GM19395 (cell line): Measurements from ENCODE around the gene PRPS1L1.
A peak's percentile ranks its signal among the peaks of the same experiment; 100 is the strongest.

Source experiments
- ATAC-seq: cut with Tn5 transposase; IDR thresholded peaks from one replicate; pipeline ENCODE4 v1.9.1; 2021; ENCODE audit warnings: mild to moderate bottlenecking, moderate library complexity; ENCODE audit not compliant: unreplicated experiment

The PRPS1L1 gene

GRCh38 chr7:18027628-18028027, at the start of gene PRPS1L1:
Gene PRPS1L1, minus strand, starts transcription at chr7:18027846.
- no peak for ATAC-seq

- ATAC-seq: no peak
Measured at GRCh38 chr7:18076461-18076860, 48.8 kb upstream of the PRPS1L1 start.

GRCh38 chr7:18068745-18069144, 41.1 kb upstream of the PRPS1L1 start:
- no peak for ATAC-seq

GRCh38 chr7:18064242-18064838, 36.7 kb upstream of the PRPS1L1 start:
- ATAC-seq: peak; percentile 73

DNA sequence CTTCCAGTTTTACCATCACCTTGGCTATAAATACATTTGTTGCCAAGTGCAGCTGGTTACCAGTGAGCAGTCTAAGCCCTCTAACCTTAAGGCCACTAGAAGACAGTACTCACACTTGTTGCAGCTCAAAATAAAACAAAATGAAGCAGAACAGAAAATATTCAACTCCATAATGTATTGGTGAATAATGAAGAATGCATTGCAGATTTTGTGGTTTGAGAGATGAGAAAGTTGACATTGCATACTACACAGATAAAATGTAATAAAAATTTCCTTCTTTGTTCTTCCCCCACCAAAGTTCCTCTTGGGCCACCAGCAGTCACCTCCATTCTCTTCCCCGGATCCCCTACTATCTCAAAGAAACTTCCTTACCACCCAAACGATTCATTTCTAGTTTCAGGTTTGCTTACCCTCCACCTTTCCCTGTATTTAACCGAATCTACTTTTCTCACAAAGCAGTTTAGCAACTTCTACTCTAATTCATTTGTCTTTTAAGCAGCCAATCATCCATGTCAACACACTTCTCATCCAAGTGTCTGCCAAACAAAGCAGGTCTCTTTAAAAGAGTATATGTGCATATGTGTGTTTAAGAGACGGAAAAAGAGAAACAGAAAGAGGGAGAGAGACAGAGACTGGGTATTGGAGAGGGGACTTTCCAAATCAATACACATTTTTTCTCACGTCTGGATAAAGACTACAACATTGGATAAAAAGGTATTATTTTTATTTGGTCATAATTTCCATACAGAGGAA, 35.7 kb upstream of the PRPS1L1 start:
- no peak for ATAC-seq

DNA sequence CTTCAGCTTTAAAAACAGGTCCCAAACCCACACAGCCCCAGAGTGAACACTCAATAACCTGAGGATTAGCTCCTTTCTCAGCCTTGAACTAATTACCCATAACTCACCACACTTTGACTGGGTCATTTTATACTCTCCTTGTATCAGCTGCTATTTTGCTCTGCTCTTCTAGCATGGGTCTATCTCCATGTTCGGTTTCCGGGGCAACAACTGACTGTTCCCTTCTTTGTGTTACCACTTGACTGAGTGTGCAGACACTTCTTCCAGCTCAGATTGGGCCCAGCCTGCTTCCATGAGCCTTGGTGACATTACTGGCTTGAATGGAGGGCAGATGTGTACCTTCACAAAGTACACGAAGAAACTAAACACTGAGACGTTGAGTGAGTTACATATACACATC, 31.5 kb upstream of the PRPS1L1 start:
- ATAC-seq: no peak

GRCh38 chr7:18053941-18054340, 26.3 kb upstream of the PRPS1L1 start:
- no peak for ATAC-seq

GRCh38 chr7:18053177-18053928, 25.7 kb upstream of the PRPS1L1 start:
- ATAC-seq: no peak

- no peak for ATAC-seq
Measured at GRCh38 chr7:18049262-18049661, 21.6 kb upstream of the PRPS1L1 start.

DNA sequence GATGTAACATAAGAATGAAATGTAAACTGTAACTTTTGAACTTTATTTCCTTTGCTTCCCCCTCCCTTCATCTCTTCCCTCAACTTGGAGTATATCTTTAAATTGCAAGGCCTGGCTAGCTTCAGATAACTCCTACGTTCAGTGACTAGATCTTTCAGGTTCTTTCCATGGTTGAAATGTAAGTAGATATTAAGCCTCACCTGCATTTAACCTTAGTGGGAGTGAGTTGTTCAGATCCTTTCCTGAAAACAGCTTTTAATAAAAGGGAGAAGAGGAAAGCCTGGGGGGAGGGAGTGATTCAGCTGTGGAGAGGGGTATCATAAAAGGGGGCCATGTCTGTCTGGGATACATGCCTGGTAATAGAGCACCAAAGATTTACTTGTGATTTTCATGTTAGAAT, 19.0 kb upstream of the PRPS1L1 start:
- ATAC-seq: no peak

DNA sequence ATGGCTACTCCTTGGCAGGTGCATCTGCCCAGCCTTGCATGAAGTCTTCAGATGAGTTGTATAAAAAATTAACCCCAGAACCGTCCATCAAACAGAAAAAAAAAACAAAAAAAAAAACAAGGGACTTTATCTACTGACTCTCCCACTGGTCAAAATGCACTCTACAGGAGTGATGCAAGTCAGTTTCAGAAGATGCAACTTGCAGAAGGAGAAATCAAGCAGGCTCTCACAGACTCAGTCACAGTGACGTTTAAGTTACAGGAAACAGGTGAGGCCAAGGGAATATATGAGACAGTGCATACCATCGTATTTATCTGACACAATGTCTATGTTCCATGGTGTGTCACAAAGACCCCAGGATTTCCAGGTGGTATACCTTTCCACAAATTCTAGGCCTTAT, 17.5 kb upstream of the PRPS1L1 start:
- ATAC-seq: no peak

- no peak for ATAC-seq
Measured at GRCh38 chr7:18041191-18041590, 13.5 kb upstream of the PRPS1L1 start.

- no peak for ATAC-seq
Measured at GRCh38 chr7:18040196-18040595, 12.6 kb upstream of the PRPS1L1 start.

- no peak for ATAC-seq
Measured at GRCh38 chr7:18038382-18038781, 10.7 kb upstream of the PRPS1L1 start.

DNA sequence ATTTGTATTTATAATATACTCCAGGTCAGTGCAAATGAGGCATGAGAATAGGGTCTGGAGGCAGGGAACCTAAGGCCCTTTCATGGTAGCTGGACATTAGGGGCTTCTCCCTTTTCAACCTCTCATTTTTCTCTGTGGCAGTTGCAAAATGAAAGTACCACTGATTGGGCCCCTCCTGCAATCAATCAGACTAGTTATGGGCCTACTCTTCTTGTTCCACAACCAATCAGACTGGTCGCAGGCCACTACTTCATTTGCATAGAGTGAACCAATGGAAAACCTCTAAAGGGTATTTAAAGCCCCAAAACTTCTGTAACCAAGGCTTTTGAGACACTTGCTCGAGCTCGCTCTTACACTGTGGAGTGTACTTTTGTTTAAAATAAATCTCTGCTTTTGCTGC, 10.0 kb upstream of the PRPS1L1 start:
- ATAC-seq: no peak

DNA sequence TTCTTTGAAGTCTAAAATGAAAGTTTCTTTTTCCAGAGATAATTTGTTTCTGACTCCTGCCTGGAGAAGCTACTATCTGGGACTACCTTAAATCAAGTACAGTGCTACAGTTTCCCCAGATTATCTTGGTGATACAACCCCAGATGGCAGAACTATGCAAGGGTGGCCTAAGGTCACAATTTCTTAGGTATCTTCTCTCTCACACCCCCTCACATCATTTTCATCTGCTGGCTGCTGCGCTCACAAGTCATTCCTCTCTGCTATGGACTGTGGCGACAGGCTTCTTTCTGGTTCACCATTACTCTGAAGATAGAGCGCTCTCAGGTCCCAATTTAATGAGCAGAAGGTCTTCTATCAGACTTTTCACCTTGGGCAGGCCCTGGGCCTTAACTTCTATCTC, 9.1 kb upstream of the PRPS1L1 start:
- ATAC-seq: no peak

DNA sequence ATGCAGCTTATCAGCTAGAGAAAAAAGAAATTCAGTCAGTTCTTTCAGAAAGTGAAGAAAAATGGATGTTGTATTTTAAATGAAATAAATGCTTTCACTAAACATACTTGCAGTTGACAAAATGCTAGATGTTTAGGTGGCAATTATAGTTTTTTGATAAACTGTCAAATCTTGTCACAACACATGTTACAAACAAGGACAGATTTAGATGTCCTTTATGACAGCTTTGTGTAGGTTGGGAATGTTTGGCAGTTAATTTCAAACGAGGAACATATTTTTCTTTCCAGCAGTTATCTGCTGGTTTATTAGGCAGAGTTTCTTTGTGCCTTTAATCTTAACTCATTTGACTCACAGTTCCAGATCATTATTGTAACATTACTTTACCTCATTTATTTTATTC, 3.1 kb upstream of the PRPS1L1 start:
- no peak for ATAC-seq

DNA sequence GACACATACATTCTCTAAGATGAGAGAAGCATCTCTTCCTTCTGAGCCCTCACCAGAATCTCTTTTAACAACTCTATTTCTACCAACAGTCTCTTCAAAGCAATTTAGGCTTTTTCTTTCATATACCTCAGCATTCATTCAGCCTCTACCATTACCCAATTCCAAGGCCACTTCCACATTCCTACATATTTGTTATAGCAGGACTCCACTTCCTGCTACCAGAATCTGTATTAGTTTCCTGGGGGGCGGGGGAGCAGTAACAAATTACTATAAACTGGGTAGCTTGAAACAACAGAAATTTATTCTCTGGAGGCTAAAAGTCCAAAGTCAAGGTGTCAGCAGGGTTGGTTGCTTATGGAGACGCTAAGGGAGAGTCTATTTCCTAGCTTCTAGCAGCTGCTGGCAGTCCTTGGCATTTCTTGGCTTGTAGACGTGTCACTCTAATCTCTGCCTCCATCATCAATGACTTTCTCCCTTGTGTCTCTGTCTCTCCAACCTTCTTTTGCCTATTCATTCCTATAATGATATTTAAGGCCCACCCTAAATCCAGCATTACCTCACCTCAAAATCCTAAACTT, 7.4 kb downstream of the PRPS1L1 start:
- no peak for ATAC-seq

DNA sequence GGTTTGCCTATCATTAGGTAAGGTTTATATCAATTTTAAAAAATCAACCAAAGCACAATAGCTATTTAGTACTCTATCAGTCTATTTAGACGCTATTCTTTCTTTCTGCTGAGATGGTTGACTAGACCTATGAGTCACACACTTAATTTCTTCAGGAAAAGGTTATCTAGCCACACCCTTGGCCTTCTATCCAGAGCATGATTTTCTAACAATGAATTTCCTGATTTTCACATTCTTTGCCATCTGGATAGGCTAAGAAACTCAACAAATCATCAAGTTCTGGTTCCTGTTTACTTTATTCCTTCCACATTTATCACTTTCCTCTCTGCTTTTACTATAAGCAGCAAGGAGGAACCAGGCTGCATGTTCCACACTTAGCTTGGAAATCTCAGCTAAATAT, 8.1 kb downstream of the PRPS1L1 start:
- ATAC-seq: no peak

DNA sequence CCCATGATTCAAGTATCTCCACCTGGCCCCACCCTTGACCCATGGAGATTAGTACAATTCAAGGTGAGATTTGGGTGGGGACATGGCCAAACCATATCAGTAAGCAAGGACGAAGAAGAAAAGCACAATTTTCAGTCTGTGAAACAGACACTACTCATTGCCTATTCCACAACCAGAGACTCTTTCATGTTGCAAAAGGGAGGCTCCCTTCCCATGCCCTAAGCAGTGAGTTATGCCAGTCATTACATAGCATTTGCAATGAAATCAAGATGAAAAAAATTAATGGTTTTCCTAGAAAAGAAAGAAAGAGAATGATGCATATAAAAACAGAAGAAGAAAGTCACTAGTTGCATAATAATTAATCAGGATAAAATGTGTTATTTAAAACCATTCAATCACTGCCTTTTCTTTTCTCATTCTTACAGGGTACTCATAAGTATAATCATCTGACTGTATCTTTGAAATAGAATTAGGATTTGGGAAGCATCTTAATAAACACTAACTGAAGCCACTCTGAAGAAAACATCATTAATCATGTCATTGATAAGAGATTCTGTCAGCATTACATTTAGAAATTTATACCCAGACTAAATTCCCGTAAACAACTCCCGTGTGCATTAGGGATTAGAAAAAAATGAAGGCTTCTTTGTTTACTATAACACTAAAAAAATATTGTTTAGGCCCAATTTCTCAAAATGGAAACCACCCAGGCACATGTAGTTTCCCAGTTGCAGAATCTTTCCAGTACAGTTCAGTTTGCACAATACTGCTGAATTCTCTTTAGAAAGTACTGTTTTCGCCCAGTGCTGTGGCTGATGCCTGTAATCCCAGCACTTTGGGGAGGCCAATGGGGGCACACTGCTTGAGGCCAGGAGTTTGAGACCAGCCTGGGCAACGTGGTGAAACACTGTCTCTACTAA, 9.1 kb downstream of the PRPS1L1 start:
- ATAC-seq: no peak
